Measurements from ENCODE around the gene SETD4. TPM values are rescaled to one million over a fixed set of nuclear protein-coding genes. Genes with fewer than 3 reads are reported as not detected.

Gene SETD4
- total and polyA plus RNA-seq, 2 of the 13 experiments (the other 11 are each of a cell fraction or from before 2014, with no cell fraction given), result 7.1 to 14.4 TPM

DNA sequence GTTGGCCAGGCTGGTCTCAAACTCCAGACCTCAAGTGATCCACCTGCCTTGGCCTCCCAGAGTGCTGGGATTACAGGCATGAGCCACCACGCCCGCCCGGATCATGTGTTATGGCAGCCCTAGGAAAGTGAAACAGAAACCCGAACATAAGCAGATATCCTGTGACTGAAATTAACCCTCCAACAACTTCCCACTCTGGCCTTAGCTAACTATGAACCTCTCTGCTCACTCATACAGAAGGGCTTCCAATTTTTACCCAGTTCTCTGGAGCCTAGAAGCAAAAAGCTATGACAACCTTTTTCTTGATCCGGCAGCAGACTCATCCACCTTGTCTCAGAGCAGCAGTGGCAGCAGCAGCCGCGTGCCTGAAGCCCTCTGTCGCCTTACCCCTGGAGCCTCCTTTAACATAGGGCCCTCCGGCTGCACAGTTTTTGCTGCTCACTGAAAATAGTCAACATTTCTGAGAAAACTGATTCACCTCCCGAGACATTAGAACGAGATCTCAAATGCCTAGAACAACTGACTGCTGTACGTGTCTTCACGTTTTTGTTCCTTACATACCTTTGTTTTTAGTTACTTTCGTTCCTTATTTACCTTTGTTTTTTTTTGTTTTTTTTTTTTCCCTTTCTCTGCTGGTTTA is 18.8 kb upstream of the SETD4 start (continued):
- TF ChIP-seq, protein P1, sequence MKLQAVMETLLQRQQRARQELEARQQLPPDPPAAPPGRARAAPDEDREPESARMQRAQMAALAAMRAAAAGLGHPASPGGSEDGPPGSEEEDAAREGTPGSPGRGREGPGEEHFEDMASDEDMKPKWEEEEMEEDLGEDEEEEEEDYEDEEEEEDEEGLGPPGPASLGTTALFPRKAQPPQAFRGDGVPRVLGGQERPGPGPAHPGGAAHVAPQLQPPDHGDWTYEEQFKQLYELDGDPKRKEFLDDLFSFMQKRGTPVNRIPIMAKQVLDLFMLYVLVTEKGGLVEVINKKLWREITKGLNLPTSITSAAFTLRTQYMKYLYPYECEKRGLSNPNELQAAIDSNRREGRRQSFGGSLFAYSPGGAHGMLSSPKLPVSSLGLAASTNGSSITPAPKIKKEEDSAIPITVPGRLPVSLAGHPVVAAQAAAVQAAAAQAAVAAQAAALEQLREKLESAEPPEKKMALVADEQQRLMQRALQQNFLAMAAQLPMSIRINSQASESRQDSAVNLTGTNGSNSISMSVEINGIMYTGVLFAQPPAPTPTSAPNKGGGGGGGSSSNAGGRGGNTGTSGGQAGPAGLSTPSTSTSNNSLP (IDR thresholded peaks at IDR 0.05; ENCODE audit: low read depth, low read length), result no peak
- TF ChIP-seq, protein P2, sequence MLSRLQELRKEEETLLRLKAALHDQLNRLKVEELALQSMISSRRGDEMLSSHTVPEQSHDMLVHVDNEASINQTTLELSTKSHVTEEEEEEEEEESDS (CRISPR knock-in tag; IDR thresholded peaks at IDR 0.05; ENCODE audit: borderline replicate concordance), result no peak
- TF ChIP-seq, protein P3, sequence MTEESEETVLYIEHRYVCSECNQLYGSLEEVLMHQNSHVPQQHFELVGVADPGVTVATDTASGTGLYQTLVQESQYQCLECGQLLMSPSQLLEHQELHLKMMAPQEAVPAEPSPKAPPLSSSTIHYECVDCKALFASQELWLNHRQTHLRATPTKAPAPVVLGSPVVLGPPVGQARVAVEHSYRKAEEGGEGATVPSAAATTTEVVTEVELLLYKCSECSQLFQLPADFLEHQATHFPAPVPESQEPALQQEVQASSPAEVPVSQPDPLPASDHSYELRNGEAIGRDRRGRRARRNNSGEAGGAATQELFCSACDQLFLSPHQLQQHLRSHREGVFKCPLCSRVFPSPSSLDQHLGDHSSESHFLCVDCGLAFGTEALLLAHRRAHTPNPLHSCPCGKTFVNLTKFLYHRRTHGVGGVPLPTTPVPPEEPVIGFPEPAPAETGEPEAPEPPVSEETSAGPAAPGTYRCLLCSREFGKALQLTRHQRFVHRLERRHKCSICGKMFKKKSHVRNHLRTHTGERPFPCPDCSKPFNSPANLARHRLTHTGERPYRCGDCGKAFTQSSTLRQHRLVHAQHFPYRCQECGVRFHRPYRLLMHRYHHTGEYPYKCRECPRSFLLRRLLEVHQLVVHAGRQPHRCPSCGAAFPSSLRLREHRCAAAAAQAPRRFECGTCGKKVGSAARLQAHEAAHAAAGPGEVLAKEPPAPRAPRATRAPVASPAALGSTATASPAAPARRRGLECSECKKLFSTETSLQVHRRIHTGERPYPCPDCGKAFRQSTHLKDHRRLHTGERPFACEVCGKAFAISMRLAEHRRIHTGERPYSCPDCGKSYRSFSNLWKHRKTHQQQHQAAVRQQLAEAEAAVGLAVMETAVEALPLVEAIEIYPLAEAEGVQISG (CRISPR knock-in tag; IDR thresholded peaks at IDR 0.05), result peak; percentile 26; the same call in 1 of the 2 replicates
- TF ChIP-seq ZNF383 (CRISPR knock-in tag; IDR thresholded peaks at IDR 0.05; ENCODE audit: borderline replicate concordance), result no peak
- TF ChIP-seq, protein P4, sequence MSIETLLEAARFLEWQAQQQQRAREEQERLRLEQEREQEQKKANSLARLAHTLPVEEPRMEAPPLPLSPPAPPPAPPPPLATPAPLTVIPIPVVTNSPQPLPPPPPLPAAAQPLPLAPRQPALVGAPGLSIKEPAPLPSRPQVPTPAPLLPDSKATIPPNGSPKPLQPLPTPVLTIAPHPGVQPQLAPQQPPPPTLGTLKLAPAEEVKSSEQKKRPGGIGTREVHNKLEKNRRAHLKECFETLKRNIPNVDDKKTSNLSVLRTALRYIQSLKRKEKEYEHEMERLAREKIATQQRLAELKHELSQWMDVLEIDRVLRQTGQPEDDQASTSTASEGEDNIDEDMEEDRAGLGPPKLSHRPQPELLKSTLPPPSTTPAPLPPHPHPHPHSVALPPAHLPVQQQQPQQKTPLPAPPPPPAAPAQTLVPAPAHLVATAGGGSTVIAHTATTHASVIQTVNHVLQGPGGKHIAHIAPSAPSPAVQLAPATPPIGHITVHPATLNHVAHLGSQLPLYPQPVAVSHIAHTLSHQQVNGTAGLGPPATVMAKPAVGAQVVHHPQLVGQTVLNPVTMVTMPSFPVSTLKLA (IDR thresholded peaks at IDR 0.05), result no peak
- no peak for TF ChIP-seq ATM (IDR thresholded peaks at IDR 0.05; ENCODE audit: borderline replicate concordance)
- TF ChIP-seq SMYD3 (CRISPR knock-in tag; IDR thresholded peaks at IDR 0.05), result 0 out of 2 replicates have a peak, but pooled peaks have one; percentile 32
- TF ChIP-seq, protein P5, sequence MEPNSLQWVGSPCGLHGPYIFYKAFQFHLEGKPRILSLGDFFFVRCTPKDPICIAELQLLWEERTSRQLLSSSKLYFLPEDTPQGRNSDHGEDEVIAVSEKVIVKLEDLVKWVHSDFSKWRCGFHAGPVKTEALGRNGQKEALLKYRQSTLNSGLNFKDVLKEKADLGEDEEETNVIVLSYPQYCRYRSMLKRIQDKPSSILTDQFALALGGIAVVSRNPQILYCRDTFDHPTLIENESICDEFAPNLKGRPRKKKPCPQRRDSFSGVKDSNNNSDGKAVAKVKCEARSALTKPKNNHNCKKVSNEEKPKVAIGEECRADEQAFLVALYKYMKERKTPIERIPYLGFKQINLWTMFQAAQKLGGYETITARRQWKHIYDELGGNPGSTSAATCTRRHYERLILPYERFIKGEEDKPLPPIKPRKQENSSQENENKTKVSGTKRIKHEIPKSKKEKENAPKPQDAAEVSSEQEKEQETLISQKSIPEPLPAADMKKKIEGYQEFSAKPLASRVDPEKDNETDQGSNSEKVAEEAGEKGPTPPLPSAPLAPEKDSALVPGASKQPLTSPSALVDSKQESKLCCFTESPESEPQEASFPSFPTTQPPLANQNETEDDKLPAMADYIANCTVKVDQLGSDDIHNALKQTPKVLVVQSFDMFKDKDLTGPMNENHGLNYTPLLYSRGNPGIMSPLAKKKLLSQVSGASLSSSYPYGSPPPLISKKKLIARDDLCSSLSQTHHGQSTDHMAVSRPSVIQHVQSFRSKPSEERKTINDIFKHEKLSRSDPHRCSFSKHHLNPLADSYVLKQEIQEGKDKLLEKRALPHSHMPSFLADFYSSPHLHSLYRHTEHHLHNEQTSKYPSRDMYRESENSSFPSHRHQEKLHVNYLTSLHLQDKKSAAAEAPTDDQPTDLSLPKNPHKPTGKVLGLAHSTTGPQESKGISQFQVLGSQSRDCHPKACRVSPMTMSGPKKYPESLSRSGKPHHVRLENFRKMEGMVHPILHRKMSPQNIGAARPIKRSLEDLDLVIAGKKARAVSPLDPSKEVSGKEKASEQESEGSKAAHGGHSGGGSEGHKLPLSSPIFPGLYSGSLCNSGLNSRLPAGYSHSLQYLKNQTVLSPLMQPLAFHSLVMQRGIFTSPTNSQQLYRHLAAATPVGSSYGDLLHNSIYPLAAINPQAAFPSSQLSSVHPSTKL (CRISPR knock-in tag; IDR thresholded peaks at IDR 0.05), result no peak

Data from HepG2 (cell line).